NB4 (cell line): Measurements from ENCODE around the gene CLIP4.

Experiments
- CTCF ChIP-seq: IDR thresholded peaks from one replicate; pipeline ENCODE4 v1.5.1; 2012; ENCODE audit warnings: low read depth, low read length
- MAX ChIP-seq: IDR thresholded peaks from 2 replicates; pipeline ENCODE4 v1.6.1; 2011; ENCODE audit warnings: low read depth, low read length
- MYC ChIP-seq: IDR thresholded peaks from 2 replicates; pipeline ENCODE4 v1.6.1; 2011; ENCODE audit warnings: low read depth, low read length
- POLR2A ChIP-seq: IDR thresholded peaks from 2 replicates; pipeline ENCODE4 v1.6.1; 2011; ENCODE audit warnings: mild to moderate bottlenecking; ENCODE audit not compliant: insufficient read length; ENCODE audit errors: extremely low read depth

- TF ChIP-seq CTCF = no peak
- TF ChIP-seq POLR2A = no peak
- no peak for TF ChIP-seq MAX
- no peak for TF ChIP-seq MYC
Observed at GRCh38 chr2:29201979-29202378, 86.8 kb downstream of the CLIP4 start.
